GM10847 (cell line): ENCODE data around the gene DLX6.

ENCODE experiments used
- POLR2A ChIP-seq: IDR thresholded peaks from 2 replicates; pipeline ENCODE4 v1.6.1; 2011; ENCODE audit not compliant: insufficient read length; ENCODE audit errors: extremely low read depth

Gene DLX6

GRCh38 chr7:97003262-97004246 lies 1.8 kb upstream of the DLX6 start:
- TF ChIP-seq POLR2A: no peak

GRCh38 chr7:97004247-97005182 lies 838 bp upstream of the DLX6 start:
- TF ChIP-seq POLR2A: no peak

- TF ChIP-seq POLR2A: no peak
These were observed 882 bp downstream of the DLX6 start for GRCh38 chr7:97006055-97006815.

- TF ChIP-seq POLR2A: no peak
These were observed 1.6 kb downstream of the DLX6 start for GRCh38 chr7:97006816-97007582.

- TF ChIP-seq POLR2A: no peak
These were observed 2.2 kb downstream of the DLX6 start for GRCh38 chr7:97007583-97007861.

- TF ChIP-seq POLR2A: no peak
These were observed 3.0 kb downstream of the DLX6 start for GRCh38 chr7:97008275-97008917.

GRCh38 chr7:97009753-97010732 lies 4.7 kb downstream of the DLX6 start:
- no peak for TF ChIP-seq POLR2A

GRCh38 chr7:97011104-97011503 lies 5.8 kb downstream of the DLX6 start:
- no peak for TF ChIP-seq POLR2A

GRCh38 chr7:97011536-97012364 lies 6.4 kb downstream of the DLX6 start:
- no peak for TF ChIP-seq POLR2A

- TF ChIP-seq POLR2A: no peak
These were observed 7.2 kb downstream of the DLX6 start for GRCh38 chr7:97012365-97013133.

- TF ChIP-seq POLR2A: no peak
These were observed 7.9 kb downstream of the DLX6 start for GRCh38 chr7:97013134-97013844.
